NT2/D1 (cell line): ENCODE measurements around the gene ACER1.

Experiments
- SUZ12 ChIP-seq: IDR thresholded peaks from 2 replicates; pipeline ENCODE4 v1.6.1; 2011; ENCODE audit not compliant: insufficient read length, insufficient read depth; ENCODE audit errors: extremely low read depth
- YY1 ChIP-seq: IDR thresholded peaks from 2 replicates; pipeline ENCODE4 v1.6.1; 2011; ENCODE audit not compliant: insufficient read length, insufficient read depth

DNA sequence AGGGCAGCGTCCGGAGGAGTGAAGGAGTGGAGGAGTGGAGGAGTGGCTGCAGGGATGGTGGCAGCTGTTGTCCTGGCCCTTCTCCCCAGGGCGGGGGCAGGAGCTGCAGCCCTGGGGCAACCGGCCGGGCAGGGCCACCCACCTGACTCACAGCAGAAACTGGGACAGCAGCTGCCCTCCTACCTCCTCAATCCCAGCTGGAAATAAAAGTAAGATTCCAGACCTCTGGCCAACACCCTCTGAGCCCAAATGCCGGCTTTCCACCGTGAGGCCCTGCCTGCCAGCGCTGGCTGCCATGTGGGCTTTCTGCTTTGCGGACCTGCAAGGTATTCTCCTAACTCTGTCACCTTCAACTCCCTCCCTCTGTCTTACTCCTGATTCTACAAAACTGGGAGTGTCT lies 24.6 kb upstream of the ACER1 start:
- no peak for TF ChIP-seq YY1
- TF ChIP-seq SUZ12: no peak
